Kidney (tissue), 14 donors: Measurements from ENCODE around the gene BLOC1S3. TPM values are rescaled to one million over a fixed set of nuclear protein-coding genes. Genes with fewer than 3 reads are reported as not detected.

Experiments used
- DNase-seq, 5 donors: peaks; one replicate each; pipeline ENCODE4 v3.0.0-alpha.2; 2013 to 2020
- FAIRE-seq: peaks from 2 replicates; lab custom pipeline; 2012; peaks lifted over from hg19 to GRCh38; lab: Jason Lieb, UNC
- H3K27ac ChIP-seq, 2 donors: one replicate each; pipeline ENCODE4 v1.7.0; 2013; ENCODE audit warnings: low read depth in 2 of 2, low read length in 2 of 2, inconsistent platforms in 1 of 2
- H3K27me3 ChIP-seq: one replicate; pipeline ENCODE4 v1.7.1; 2013; ENCODE audit warnings: low read length, inconsistent platforms; ENCODE audit not compliant: control insufficient read depth, insufficient read depth
- H3K36me3 ChIP-seq, 3 donors: one replicate each; pipeline versions ENCODE4 v1.7.0 to v1.7.1; 2013; ENCODE audit warnings: low read length in 3 of 3, control low read depth in 1 of 3, inconsistent platforms in 1 of 3; ENCODE audit not compliant: insufficient read depth in 3 of 3, control insufficient read depth in 2 of 3
- H3K4me1 ChIP-seq, 3 donors: one replicate each; pipeline versions ENCODE4 v1.7.0 to v1.7.1; 2013; ENCODE audit warnings: low read length in 3 of 3, inconsistent platforms in 1 of 3, low read depth in 1 of 3; ENCODE audit not compliant: control insufficient read depth in 2 of 3, insufficient read depth in 2 of 3
- H3K4me3 ChIP-seq, 3 donors: one replicate each; pipeline versions ENCODE4 v1.7.0 to v1.8.1; 2013; ENCODE audit warnings: low read length in 3 of 3, control low read depth in 1 of 3, inconsistent platforms in 1 of 3
- H3K9ac ChIP-seq, 3 donors: one replicate each; pipeline versions ENCODE4 v1.7.0 to v1.7.1; 2013; ENCODE audit warnings: low read length in 3 of 3, control low read depth in 1 of 3, inconsistent platforms in 1 of 3
- H3K9me3 ChIP-seq, 3 donors: one replicate each; pipeline versions ENCODE4 v1.7.0 to v1.7.1; 2013; ENCODE audit warnings: low read length in 3 of 3, control low read depth in 1 of 3, inconsistent platforms in 1 of 3; ENCODE audit not compliant: control insufficient read depth in 2 of 3, insufficient read depth in 1 of 3
- intact Hi-C: fragments of 100-400 bp; cut with DNase I; formaldehyde crosslinking; loops from one replicate; pipeline ENCODE4 v1.11.1; 2022
- polyA plus RNA-seq: library from polyadenylated mRNA; stranded (reverse); fragments of 350-450 nt; fragmentation: Illumina TruSeq; extraction: RNeasy Lipid Tissue Mini Kit (QIAGEN cat#74804); gene quantifications from one replicate; pipeline ENCODE4 v1.2.3, GENCODE V29; 2014; ENCODE audit warnings: low read depth, low replicate concordance; ENCODE audit not compliant: insufficient read depth
- total RNA-seq: library from RNA; stranded (reverse); fragmentation: NEBNext Ultra II Directional; extraction: Animal tissue kit (Norgen Biotek cat#: 25700); gene quantifications from one replicate; pipeline ENCODE4 v1.2.1, GENCODE V29; 2021
- TF ChIP-seq, protein P1 (sequence below): IDR thresholded peaks from 3 replicates; pipeline ENCODE4 v1.5.1; 2012; ENCODE audit warnings: mild to moderate bottlenecking, moderate library complexity, borderline replicate concordance; ENCODE audit not compliant: insufficient read depth; ENCODE audit errors: extremely low read depth
- donor health status: control.
- donor health status: control.
- donor health status: control.
- donor health status: control.
- donor health status: control.
- donor health status: DM: yes; HTN: yes; CAD: no.
- donor health status: Normal renal cell carcinoma (clear cell type).

BLOC1S3 gene
- total and polyA plus RNA-seq, 2 donors from 2014 or later = 5.2 to 13.2 TPM

DNA sequence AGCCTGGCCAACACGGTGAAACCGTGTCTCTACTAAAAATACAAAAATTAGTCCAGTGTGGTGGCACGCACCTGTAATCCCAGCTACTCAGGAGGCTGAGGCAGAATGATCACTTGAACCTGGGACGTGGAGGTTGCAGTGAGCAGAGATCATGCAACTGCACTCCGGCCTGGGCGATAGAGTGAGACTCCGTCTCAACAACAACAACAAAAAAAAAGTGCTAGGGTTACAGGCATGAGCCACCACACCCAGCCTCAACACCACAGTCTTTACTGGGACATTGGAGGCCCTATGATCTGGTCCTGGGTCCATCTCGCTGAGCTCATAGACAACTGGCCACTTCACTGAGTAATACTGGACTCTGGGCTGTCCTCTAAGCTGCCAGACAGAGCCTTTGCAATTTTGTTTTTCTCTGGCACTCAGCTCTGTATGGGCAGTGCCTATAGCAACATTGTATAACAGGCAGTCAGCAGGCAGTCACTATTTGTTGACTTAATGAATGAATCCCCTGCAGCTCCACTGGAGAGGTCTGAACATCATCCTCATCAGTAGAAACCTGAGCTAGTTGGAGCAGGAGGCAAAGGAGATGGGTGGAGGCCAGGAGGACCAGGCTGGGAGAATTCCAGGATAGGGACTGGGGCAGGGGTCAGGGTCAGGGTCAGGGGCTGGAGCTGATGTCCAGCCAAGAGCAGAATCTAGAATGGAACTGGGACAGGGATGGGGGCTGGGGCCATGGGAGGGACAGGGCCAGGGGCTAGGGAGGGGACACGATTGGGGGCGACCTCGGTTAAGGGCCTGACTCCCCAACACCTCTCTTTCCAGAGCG is 8.1 kb downstream of the BLOC1S3 start:
- no peaks in the 10 kb centered on the region for H3K36me3 ChIP-seq
- intact Hi-C loops = loop anchor here (10.0 kb wide), 1 partner anchor 152 kb away; the partner anchor contains the start of gene CLASRP
- no peak overlapping the region for H3K4me3 ChIP-seq
- no peak overlapping the region for H3K27ac ChIP-seq
- no peaks in the 10 kb centered on the region for H3K9me3 ChIP-seq
- no peaks in the 10 kb centered on the region for H3K27me3 ChIP-seq
- no peak overlapping the region for H3K9ac ChIP-seq
- TF ChIP-seq, protein P1, sequence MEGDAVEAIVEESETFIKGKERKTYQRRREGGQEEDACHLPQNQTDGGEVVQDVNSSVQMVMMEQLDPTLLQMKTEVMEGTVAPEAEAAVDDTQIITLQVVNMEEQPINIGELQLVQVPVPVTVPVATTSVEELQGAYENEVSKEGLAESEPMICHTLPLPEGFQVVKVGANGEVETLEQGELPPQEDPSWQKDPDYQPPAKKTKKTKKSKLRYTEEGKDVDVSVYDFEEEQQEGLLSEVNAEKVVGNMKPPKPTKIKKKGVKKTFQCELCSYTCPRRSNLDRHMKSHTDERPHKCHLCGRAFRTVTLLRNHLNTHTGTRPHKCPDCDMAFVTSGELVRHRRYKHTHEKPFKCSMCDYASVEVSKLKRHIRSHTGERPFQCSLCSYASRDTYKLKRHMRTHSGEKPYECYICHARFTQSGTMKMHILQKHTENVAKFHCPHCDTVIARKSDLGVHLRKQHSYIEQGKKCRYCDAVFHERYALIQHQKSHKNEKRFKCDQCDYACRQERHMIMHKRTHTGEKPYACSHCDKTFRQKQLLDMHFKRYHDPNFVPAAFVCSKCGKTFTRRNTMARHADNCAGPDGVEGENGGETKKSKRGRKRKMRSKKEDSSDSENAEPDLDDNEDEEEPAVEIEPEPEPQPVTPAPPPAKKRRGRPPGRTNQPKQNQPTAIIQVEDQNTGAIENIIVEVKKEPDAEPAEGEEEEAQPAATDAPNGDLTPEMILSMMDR = no peak
- DNase-seq = peak in 1 of 5 donors; percentile 51
- peaks cover 0 to 2% (median 0%) of the 10 kb centered on the region in 3 donors for H3K4me1 ChIP-seq
- no peak for FAIRE-seq

DNA sequence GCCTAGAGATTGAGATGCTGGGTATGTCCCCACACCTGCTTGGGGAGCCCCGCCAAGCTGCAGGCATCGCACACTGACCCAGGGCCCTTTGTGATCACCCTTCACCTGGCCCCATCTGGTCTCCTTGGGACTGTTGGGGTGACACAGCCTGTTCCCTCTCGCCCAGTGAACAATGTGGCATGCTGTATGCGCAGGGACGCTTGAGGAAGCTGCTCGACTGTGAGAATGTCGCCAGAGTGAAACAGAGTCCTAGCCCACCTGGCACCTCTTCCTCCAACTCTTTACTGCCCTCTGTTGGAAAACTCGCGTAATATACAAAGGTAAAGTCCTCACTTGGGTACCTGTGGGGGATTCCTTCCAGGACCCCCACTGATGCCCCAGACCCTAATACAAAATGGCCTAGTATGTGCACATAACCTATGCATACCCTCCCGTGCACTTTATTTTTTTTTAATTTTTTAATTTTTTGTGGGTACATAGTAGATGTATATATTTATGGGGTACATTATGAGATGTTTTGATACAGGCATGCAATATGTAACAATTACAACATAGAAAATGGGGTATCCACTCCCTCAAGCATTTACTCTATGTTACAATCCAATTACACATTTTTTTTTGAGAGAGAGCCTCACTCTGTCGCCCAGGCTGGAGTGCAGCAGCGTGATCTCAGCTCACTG is 9.0 kb downstream of the BLOC1S3 start:
- Histone ChIP-seq H3K9me3 (no peaks in the 10 kb centered on the region), H3K4me3 (no peak overlapping the region), H3K36me3 (no peaks in the 10 kb centered on the region), H3K9ac (no peak overlapping the region), H3K27ac (no peak overlapping the region), H3K4me1 (peaks cover 0 to 2% (median 0%) of the 10 kb centered on the region in 3 donors), H3K27me3 (no peaks in the 10 kb centered on the region)
- TF ChIP-seq, protein P1 = peak; percentile 55
- DNase-seq = peak in 4 of 5 donors; percentile 49 to 79 (median 61)
- no peak for FAIRE-seq
- intact Hi-C loops = loop anchor here (10.0 kb wide), 1 partner anchor 153 kb away; the partner anchor contains the start of gene CLASRP

DNA sequence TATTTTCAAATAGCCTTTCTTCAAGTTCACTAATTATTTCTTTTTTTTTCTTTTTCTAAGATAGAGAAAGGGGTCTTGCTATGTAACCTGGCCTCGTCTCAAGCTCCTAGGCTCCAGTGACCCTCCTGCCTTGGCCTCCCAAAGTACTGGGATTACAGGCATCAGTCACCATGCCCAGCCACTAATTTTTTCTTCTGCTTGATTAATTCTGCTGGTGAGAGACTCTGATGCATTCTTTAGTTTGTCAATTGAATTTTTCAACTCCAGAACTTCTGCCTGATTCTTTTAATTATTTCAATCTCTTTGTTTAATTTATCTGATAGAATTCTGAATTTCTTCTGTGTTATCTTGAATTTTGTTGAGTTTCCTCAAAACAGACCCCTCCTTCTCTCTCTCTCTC is 11.4 kb downstream of the BLOC1S3 start:
- Histone ChIP-seq H3K27me3 (no peaks in the 10 kb centered on the region), H3K9me3 (no peaks in the 10 kb centered on the region), H3K4me1 (peaks cover 0 to 2% (median 0%) of the 10 kb centered on the region in 3 donors), H3K36me3 (no peaks in the 10 kb centered on the region), H3K27ac (no peak overlapping the region), H3K4me3 (no peak overlapping the region), H3K9ac (no peak overlapping the region)
- DNase-seq (no peak), FAIRE-seq (no peak)
- intact Hi-C loops = loop anchor here (10.0 kb wide), 1 partner anchor 155 kb away; the partner anchor contains the start of gene CLASRP
- TF ChIP-seq, protein P1 = no peak
